GM12864 (cell line): ENCODE measurements around the gene BZW1.

Experiments
- DNase-seq: peaks from one replicate; pipeline ENCODE4 v3.0.0-alpha.2; 2011; ENCODE audit warnings: low read depth
- H3K4me3 ChIP-seq: 2 replicates; pipeline ENCODE4 v1.5.1; 2011; ENCODE audit warnings: mild to moderate bottlenecking, low read depth, low read length, control low read depth
- TF ChIP-seq, protein P1 (sequence below): IDR thresholded peaks from 2 replicates; pipeline ENCODE4 v1.5.1; 2011; ENCODE audit warnings: low read depth, mild to moderate bottlenecking, moderate library complexity, low read length, control low read depth, inconsistent platforms; ENCODE audit errors: missing control alignments

The BZW1 gene

DNA sequence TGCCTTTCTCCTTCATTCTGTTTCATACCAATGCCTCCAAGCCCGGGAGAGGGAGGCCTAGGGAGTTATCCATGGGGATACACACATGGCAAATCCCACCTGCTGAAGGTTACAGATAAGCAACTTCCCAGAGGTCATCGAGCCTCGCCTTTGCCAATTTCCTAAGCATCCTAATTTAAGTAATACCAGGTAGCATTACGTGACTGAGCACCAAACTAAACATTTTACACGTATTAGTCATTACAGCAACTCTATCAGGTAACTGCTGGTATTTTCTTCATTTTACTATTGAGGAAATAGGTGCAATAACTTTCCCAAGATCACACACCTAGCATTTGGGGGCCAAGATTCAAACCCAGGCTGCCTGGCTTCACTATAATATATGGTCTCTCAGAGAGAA, 30.1 kb upstream of the BZW1 start:
- no peak overlapping the region for H3K4me3 ChIP-seq
- TF ChIP-seq, protein P1, sequence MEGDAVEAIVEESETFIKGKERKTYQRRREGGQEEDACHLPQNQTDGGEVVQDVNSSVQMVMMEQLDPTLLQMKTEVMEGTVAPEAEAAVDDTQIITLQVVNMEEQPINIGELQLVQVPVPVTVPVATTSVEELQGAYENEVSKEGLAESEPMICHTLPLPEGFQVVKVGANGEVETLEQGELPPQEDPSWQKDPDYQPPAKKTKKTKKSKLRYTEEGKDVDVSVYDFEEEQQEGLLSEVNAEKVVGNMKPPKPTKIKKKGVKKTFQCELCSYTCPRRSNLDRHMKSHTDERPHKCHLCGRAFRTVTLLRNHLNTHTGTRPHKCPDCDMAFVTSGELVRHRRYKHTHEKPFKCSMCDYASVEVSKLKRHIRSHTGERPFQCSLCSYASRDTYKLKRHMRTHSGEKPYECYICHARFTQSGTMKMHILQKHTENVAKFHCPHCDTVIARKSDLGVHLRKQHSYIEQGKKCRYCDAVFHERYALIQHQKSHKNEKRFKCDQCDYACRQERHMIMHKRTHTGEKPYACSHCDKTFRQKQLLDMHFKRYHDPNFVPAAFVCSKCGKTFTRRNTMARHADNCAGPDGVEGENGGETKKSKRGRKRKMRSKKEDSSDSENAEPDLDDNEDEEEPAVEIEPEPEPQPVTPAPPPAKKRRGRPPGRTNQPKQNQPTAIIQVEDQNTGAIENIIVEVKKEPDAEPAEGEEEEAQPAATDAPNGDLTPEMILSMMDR: no peak
- no peak for DNase-seq

DNA sequence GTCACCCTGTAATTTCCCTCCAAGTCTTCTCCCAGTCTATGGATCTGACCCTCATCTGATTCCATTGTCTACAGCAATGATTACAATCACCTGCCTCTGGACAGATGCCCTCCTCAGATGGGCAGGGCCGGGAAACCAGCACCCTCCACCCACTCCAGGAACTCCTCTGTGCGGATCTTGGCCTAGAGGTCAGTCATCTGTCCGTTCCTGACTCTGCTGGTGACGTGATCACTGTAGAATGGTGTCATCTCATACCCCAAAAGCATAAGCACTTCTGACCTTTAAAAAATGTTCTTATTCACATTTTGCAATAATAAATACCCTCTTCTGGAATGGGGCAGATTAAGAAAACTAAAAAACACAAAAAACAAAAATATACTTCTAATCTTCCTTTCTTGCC, 29.5 kb upstream of the BZW1 start:
- TF ChIP-seq, protein P1: no peak
- no peak for DNase-seq
- no peak overlapping the region for H3K4me3 ChIP-seq

DNA sequence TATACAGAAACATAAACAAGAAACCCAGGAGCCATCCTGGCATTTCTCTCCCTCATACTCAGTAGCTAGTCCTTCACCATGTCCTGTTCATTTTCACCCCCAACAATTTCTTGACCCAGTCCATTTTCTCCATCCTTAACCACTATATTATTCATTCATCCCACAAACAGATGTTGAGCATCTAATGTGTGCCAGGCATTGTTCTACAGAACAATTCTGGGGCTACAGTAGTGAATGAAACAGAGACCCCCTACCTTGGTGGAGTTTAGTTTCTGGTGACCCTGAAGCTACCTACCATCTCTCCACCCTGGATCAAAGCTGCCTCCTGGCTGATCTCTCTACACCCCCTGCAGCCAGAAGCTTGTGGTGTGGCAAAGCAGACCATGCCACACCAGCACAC, 27.5 kb upstream of the BZW1 start:
- H3K4me3 ChIP-seq: no peak overlapping the region
- TF ChIP-seq, protein P1: no peak
- no peak for DNase-seq

DNA sequence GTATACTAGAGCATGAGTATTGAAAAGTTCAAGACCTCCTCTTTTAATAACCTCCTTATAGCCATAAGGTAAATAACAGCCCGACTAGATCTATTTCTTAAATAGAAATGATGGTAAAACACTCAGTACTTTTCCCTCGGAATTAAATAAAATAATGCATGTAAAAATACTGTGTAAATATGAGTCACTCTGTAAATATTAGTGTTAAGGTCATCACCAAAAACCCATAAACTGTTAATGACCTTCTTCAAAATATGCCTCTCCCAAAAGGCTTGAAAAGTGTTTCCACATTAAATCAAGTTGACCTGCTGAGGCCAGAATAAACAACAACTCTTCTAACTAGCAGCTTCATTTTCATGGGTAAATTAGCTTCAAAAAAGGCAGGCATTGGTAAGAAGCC, 25.3 kb upstream of the BZW1 start:
- TF ChIP-seq, protein P1: no peak
- no peak for DNase-seq
- no peak overlapping the region for H3K4me3 ChIP-seq

DNA sequence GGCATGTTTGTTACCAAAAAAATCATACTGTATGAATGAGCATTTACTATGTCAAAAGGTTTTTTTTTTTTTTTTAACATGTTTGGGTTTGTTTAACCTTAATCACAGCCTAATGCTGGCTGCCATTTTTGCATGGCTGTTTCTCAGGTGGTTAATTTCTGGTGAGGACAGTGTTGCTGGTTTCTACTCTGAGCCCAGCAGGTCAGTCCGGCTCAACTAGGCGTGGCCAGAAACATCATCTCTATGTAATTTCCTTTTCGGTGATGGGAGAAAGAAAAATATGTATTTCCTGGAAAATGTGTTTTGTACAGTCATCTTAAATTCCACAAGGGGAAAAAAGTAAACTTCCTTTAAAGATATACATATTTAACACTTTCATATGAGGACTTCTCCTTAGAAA, 24.9 kb upstream of the BZW1 start:
- no peak for DNase-seq
- no peak overlapping the region for H3K4me3 ChIP-seq
- TF ChIP-seq, protein P1: no peak

DNA sequence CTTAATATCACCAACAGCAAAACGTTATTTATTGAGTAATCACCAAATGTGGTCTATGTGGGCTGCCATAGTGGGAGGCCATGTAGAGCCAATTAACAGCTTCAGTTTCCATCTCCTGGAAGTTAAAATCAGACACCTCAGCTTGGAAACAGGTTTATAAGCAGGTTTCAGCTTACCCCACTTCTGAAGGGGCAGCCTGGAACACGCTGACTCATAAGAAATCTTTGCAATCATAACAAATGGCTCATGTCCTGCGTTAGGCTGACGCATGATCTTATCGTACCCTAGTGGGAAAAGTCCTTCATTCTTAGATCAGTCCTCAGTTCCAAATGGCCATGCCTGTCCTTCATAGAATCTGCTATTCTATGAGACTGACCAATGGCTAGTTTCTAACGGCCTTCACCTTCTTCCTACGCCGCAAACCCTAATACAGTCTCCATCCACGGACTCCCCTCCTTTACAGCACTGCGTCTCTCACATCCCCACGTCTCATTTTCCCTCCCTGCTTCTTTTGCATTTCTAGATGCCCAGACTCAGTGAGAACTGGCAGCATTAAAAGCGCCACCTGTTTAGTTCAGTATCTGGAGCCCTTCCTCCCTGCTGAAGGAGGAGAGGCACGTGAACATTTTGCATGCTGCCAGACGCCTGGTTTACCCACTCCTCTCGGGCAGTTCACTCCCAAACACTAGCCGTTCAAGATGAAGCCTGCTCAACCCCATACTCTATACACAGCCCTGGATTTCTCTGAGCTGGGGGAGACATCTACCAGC, 24.2 kb upstream of the BZW1 start:
- no peak overlapping the region for H3K4me3 ChIP-seq
- no peak for DNase-seq
- TF ChIP-seq, protein P1: no peak

DNA sequence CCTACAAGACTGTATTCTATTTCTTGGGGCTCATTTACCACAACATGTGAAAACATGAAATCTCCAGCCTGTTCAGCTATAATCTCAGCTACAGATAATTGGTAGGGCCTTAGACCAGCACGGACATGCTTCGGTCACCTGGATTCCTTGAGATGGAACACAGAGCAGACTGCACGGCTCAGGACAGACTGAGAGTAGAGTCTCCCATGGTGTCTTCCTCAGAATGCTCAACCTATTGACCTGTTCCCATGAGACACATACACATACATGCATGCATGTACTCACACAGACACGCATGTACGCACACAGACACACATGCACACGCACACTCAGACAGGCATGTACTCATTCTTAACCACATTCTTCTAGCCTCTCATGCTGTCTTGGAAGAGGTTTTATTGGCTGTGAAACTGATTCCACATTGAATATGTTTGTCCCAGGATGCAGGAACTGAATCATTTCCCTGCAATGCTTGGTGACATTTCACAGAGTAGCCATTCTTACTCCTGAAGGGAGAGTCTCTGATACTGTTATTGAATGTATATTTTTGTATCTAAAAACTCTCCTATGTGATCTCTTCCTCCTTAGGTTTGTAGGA, 23.5 kb upstream of the BZW1 start:
- DNase-seq: no peak
- no peak overlapping the region for H3K4me3 ChIP-seq
- TF ChIP-seq, protein P1: no peak
